Small intestine (tissue), 7 donors: ENCODE data around the gene AOC3. TPM values are rescaled to one million over a fixed set of nuclear protein-coding genes. Genes with fewer than 3 reads are reported as not detected.
A peak's percentile ranks its signal among the peaks of the same experiment; 100 is the strongest.
"Not testable (repeated sequence)": the region's sequence is repeated elsewhere in the genome, so short reads cannot be mapped to it uniquely, and the experiment has no call there.

ENCODE experiments used
- DNase-seq, 2 donors: peaks; one replicate each; pipeline versions ENCODE4 v3.0.0 to v3.0.0-alpha.2; 2013
- FAIRE-seq: peaks from 2 replicates; lab custom pipeline; 2012; peaks lifted over from hg19 to GRCh38; lab: Jason Lieb, UNC
- H3K27ac ChIP-seq, 3 donors: one replicate each; pipeline ENCODE4 v1.5.1; 2013; ENCODE audit warnings: low read length in 2 of 3, mild to moderate bottlenecking in 2 of 3, control low read depth in 1 of 3, inconsistent platforms in 1 of 3, low read depth in 1 of 3, moderate library complexity in 1 of 3
- H3K27me3 ChIP-seq, 3 donors: one replicate each; pipeline ENCODE4 v1.6.1; 2013; ENCODE audit warnings: low read length in 3 of 3, inconsistent platforms in 1 of 3; ENCODE audit not compliant: control insufficient read depth in 3 of 3, insufficient read depth in 3 of 3
- H3K36me3 ChIP-seq, 3 donors: one replicate each; pipeline ENCODE4 v1.6.1; 2013; ENCODE audit warnings: low read length in 3 of 3, inconsistent platforms in 1 of 3, low read depth in 1 of 3, mild to moderate bottlenecking in 1 of 3, moderate library complexity in 1 of 3; ENCODE audit not compliant: control insufficient read depth in 3 of 3, insufficient read depth in 2 of 3
- H3K4me1 ChIP-seq, 3 donors: one replicate each; pipeline ENCODE4 v1.6.1; 2013; ENCODE audit warnings: low read length in 2 of 3, inconsistent platforms in 1 of 3, low read depth in 1 of 3, mild to moderate bottlenecking in 1 of 3, moderate library complexity in 1 of 3; ENCODE audit not compliant: control insufficient read depth in 3 of 3, insufficient read depth in 2 of 3
- H3K4me3 ChIP-seq, 3 donors: one replicate each; pipeline ENCODE4 v1.5.1; 2013; ENCODE audit warnings: low read length in 3 of 3, control low read depth in 1 of 3, inconsistent platforms in 1 of 3, low read depth in 1 of 3, mild to moderate bottlenecking in 1 of 3, moderate library complexity in 1 of 3
- H3K9me3 ChIP-seq, 2 donors: one replicate each; pipeline ENCODE4 v1.6.1; 2013; ENCODE audit warnings: low read depth in 1 of 2, low read length in 1 of 2; ENCODE audit not compliant: control insufficient read depth in 2 of 2, insufficient read depth in 1 of 2
- WGBS, 3 donors: extraction: QIAGEN DNeasy Blood & Tissue Kit; methylation state at CpG; one replicate each; pipeline ENCODE4 v1.1.7; 2013; 5-methylcytosine and 5-hydroxymethylcytosine counted together
- polyA plus RNA-seq, 4 donors: library from polyadenylated mRNA; stranded (reverse) in 3 of 4; unstranded in 1 of 4; fragments of 200-250 nt in 3 of 4; fragments of 120-200 nt in 1 of 4; gene quantifications; one replicate each; pipeline versions ENCODE4 v1.2.1 to v1.2.3, GENCODE V29; 2013
- donor health status: healthy with polysubstance abuse.
- donor health status: control.
- donor health status: control.
- donor health status: Bipolar disorder and iron deficiency.
- donor health status: healthy.

AOC3 gene
- polyA plus RNA-seq, 4 donors, result 1.3 to 30.0 (median 3.1) TPM

- FAIRE-seq (no peak), DNase-seq (peak in 1 of 2 donors; percentile 83)
- Histone ChIP-seq H3K36me3 (no peaks in the 10 kb centered on the region), H3K4me1 (peaks cover 6 to 66% (median 6%) of the 10 kb centered on the region in 3 donors), H3K27ac (peak overlapping the region; percentile 73 to 82 (median 78)), H3K27me3 (no peaks in the 10 kb centered on the region), H3K4me3 (no peak overlapping the region), H3K9me3 (no peaks in the 10 kb centered on the region)
- WGBS, 3 donors, result 3 to 18% (median 17%) methylated on average over 2 of the region's 2 CpGs
Measured at GRCh38 chr17:42895185-42895555, 44.2 kb downstream of the AOC3 start.

- no peak for FAIRE-seq
- DNase-seq, result peak; percentile 77 to 78
- Histone ChIP-seq H3K27me3 (no peaks in the 10 kb centered on the region), H3K4me3 (no peak overlapping the region), H3K9me3 (no peaks in the 10 kb centered on the region), H3K27ac (peak overlapping the region in 2 of 3 donors; percentile 2 to 62), H3K4me1 (peaks cover 4 to 59% (median 4%) of the 10 kb centered on the region in 3 donors), H3K36me3 (no peaks in the 10 kb centered on the region)
- 61 to 89% (median 67%) methylated on average over 7 of the region's 7 CpGs for WGBS, 3 donors
Measured at GRCh38 chr17:42898147-42898811, 47.3 kb downstream of the AOC3 start.

GRCh38 chr17:42899981-42900380, 49.0 kb downstream of the AOC3 start:
- H3K4me3 ChIP-seq, H3K9me3 ChIP-seq, DNase-seq, H3K36me3 ChIP-seq, H3K27me3 ChIP-seq, FAIRE-seq: not testable (repeated sequence)
- H3K4me1 ChIP-seq, result peaks cover 0 to 45% (median under 1%) of the 10 kb centered on the region in 3 donors
- H3K27ac ChIP-seq, result peak overlapping the region in 1 of 3 donors; percentile 8
- WGBS, 3 donors, result 79 to 93% (median 79%) methylated on average over 3 of the region's 3 CpGs

GRCh38 chr17:42900460-42901331, 49.7 kb downstream of the AOC3 start, which contains the start of gene G6PC1:
TSS of gene G6PC1 (plus strand) at chr17:42900799. CDS start at chr17:42900877, 78 bp downstream.
- peak within 1 kb of the TSS in 1 of 3 donors; percentile 55 for H3K4me3 ChIP-seq
- peak within 1 kb of the TSS in 2 of 3 donors; percentile 3 to 72 for H3K27ac ChIP-seq
- DNase-seq (peak in 1 of 2 donors; percentile 92), FAIRE-seq (no peak)
- peaks cover 0 to 38% (median 0%) of the 10 kb centered on the region in 3 donors for H3K4me1 ChIP-seq
- no peaks in the 10 kb centered on the region for H3K36me3 ChIP-seq
- no peaks in the 10 kb centered on the region for H3K9me3 ChIP-seq
- 52 to 77% (median 60%) methylated on average over 12 of the region's 12 CpGs for WGBS, 3 donors
- H3K27me3 ChIP-seq, result no peaks in the 10 kb centered on the region

GRCh38 chr17:42901535-42902229, 50.7 kb downstream of the AOC3 start:
- peaks cover 0 to 4% (median 0%) of the 10 kb centered on the region in 3 donors for H3K36me3 ChIP-seq
- no peaks in the 10 kb centered on the region for H3K27me3 ChIP-seq
- peak in 1 of 2 donors; percentile 69 for DNase-seq
- FAIRE-seq, result no peak
- peak overlapping the region in 2 of 3 donors; percentile 5 to 55 for H3K4me3 ChIP-seq
- peak overlapping the region in 2 of 3 donors; percentile 35 to 72 for H3K27ac ChIP-seq
- no peaks in the 10 kb centered on the region for H3K9me3 ChIP-seq
- WGBS, 3 donors, result 40 to 70% (median 48%) methylated on average over 10 of the region's 10 CpGs
- peaks cover 0 to 38% (median 0%) of the 10 kb centered on the region in 3 donors for H3K4me1 ChIP-seq

- H3K9me3 ChIP-seq, result no peaks in the 10 kb centered on the region
- FAIRE-seq (no peak), DNase-seq (peak in 1 of 2 donors; percentile 63)
- peaks cover 0 to 6% (median 3%) of the 10 kb centered on the region in 3 donors for H3K36me3 ChIP-seq
- H3K4me3 ChIP-seq, result no peak overlapping the region
- H3K27ac ChIP-seq, result no peak overlapping the region
- WGBS, 3 donors, result 10 to 65% (median 40%) methylated on average over 6 of the region's 6 CpGs
- H3K4me1 ChIP-seq, result peaks cover 0 to 24% (median 0%) of the 10 kb centered on the region in 3 donors
- peaks cover 0 to 2% (median 0%) of the 10 kb centered on the region in 3 donors for H3K27me3 ChIP-seq
Measured at GRCh38 chr17:42904110-42904469, 53.1 kb downstream of the AOC3 start.

GRCh38 chr17:42906772-42907446, 55.9 kb downstream of the AOC3 start:
- FAIRE-seq (no peak), DNase-seq (no peak)
- Histone ChIP-seq H3K4me1 (peaks cover 0 to 2% (median 0%) of the 10 kb centered on the region in 3 donors), H3K4me3 (no peak overlapping the region), H3K27me3 (peaks cover 0 to 4% (median 0%) of the 10 kb centered on the region in 3 donors), H3K9me3 (no peaks in the 10 kb centered on the region), H3K36me3 (peaks cover 0 to 13% (median 7%) of the 10 kb centered on the region in 3 donors), H3K27ac (no peak overlapping the region)
- 78 to 80% (median 79%) methylated on average over 8 of the region's 8 CpGs for WGBS, 3 donors
